ENCODE data around the gene CFAP53. TPM values are rescaled to one million over a fixed set of nuclear protein-coding genes. Genes with fewer than 3 reads are reported as not detected.

The CFAP53 gene
- total RNA-seq, 1 donor from 2014 or later: 0.65 TPM

- Mint-ChIP-seq H3K27me3 (ENCODE audit: low read depth) (no peaks in the 10 kb centered on the region), H3K9me3 (no peaks in the 10 kb centered on the region), H3K4me1 (peaks cover 22% of the 10 kb centered on the region), H3K4me3 (peak overlapping the region; percentile 96), H3K27ac (no peak overlapping the region), H3K36me3 (peaks cover 15% of the 10 kb centered on the region)
- peak in 1 of 2 experiments; percentile 27 for DNase-seq (ENCODE audit: low spot score in 2 of 2, unreplicated experiment in 2 of 2)
- TF ChIP-seq CTCF (IDR thresholded peaks at IDR 0.05; ENCODE audit: unreplicated experiment): no peak
Observed at GRCh38 chr18:50285631-50286321, 19.5 kb upstream of the CFAP53 start.

DNA sequence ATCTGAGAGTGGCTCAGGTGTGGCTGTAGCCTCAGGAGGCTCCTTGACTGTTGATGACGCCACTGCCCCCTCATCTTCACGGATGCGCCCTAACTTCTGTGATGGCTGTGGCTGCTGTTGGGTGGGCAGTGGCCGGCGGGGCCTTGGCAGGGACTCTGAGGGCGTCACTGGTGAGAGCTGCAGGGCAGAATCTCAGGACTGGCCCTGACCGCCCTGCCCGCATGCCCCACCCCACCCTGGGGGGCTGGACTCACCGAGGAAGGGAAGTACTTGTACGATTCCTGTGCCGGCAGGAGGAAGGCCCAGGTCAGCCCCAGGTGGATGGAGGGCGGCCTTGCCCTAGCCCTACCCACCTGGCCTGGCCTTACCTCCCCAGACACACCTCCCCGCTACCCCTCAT, 18.8 kb upstream of the CFAP53 start:
- Mint-ChIP-seq H3K4me3 (peak overlapping the region; percentile 8), H3K36me3 (peaks cover 15% of the 10 kb centered on the region), H3K27me3 (ENCODE audit: low read depth) (no peaks in the 10 kb centered on the region), H3K27ac (no peak overlapping the region), H3K4me1 (peaks cover 29% of the 10 kb centered on the region), H3K9me3 (no peaks in the 10 kb centered on the region)
- TF ChIP-seq CTCF (IDR thresholded peaks at IDR 0.05; ENCODE audit: unreplicated experiment): no peak
- DNase-seq (ENCODE audit: low spot score in 2 of 2, unreplicated experiment in 2 of 2): peak in 1 of 2 experiments; percentile 27

DNA sequence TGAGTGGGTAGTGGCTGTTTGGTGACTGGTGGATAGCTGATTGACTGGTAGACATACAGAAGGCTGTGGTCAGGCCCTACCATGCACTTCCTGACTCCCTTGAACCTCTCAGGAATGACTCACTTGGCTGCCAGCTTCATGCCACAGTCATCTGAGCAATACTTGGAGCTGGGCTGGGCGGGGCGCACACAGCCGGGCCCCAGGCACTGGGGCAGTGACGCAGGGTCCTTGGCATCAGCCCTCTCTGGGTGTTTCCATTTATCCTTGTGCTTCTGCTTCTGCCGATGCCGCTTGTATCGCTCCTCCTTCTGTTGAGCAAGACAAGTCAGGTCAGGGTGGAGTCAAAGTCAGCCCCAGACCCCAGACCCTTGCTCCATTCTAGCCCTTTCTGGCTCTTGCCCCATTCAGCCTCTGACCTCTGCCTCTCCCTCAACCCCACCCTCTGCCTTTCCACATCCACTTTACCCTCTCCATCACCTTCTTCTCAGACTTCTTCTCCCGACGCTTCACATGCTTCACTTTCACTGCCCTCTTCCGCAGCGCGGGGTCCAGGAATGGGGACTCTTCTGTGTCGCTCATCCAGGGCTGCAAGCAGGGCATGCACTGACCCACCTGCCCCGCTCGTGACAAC, 18.1 kb upstream of the CFAP53 start:
- Mint-ChIP-seq H3K4me3 (peak overlapping the region; percentile 37), H3K27ac (no peak overlapping the region), H3K9me3 (no peaks in the 10 kb centered on the region), H3K27me3 (ENCODE audit: low read depth) (no peaks in the 10 kb centered on the region), H3K4me1 (peaks cover 30% of the 10 kb centered on the region), H3K36me3 (peaks cover 15% of the 10 kb centered on the region)
- TF ChIP-seq CTCF (IDR thresholded peaks at IDR 0.05; ENCODE audit: unreplicated experiment): no peak
- DNase-seq (ENCODE audit: low spot score in 2 of 2, unreplicated experiment in 2 of 2): peak in 1 of 2 experiments; percentile 29

GRCh38 chr18:50283469-50284209, 17.3 kb upstream of the CFAP53 start:
- peaks cover 22% of the 10 kb centered on the region for H3K36me3 Mint-ChIP-seq
- no peak for TF ChIP-seq CTCF (IDR thresholded peaks at IDR 0.05; ENCODE audit: unreplicated experiment)
- H3K27me3 Mint-ChIP-seq (ENCODE audit: low read depth): no peaks in the 10 kb centered on the region
- H3K4me1 Mint-ChIP-seq: peaks cover 32% of the 10 kb centered on the region
- H3K4me3 Mint-ChIP-seq: peak overlapping the region; percentile 94
- no peaks in the 10 kb centered on the region for H3K9me3 Mint-ChIP-seq
- peak in 1 of 2 experiments; percentile 34 for DNase-seq (ENCODE audit: low spot score in 2 of 2, unreplicated experiment in 2 of 2)
- no peak overlapping the region for H3K27ac Mint-ChIP-seq

DNA sequence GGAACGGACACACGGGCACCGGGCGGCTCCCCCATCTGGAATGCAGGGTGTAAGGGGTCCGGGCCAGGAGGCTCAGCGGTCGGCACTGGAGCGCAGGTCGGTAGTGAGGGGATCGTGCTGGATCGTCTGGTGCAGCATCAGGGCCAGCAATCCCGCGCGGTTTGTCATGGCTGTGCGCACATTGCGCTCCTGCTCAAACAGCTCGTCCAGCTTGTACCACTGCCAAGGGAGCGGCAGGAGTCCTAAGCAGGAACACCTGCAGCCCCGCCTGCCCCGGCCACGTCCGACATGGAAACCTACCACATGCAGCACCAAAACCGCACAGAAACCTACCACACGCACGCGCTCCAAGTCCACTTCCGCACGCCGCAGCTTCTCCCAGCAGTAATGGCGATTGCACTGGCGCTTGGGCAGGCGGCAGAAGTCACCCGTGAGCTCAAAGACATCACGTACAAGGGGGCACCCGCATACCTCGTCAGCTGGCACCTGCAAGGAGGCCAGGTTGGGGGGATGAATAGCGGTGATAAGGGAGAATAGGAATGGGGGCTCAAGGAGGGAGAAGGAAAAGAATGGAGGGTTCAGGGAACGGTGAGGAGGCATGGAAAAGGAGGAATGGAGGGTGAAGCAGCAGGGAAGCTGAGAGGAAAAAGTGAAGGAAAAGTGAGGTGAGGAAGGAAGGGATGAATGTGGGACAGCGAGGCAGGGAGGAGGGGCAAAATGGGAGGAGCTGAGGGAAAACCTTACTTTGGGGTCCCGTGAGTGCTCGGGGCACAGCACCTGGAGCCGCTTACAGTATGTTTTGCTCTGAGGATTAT, 16.4 kb upstream of the CFAP53 start:
- Mint-ChIP-seq H3K27me3 (ENCODE audit: low read depth) (no peaks in the 10 kb centered on the region), H3K4me1 (peaks cover 32% of the 10 kb centered on the region), H3K4me3 (peak overlapping the region; percentile 94), H3K27ac (peak overlapping the region; percentile 10), H3K36me3 (peaks cover 22% of the 10 kb centered on the region), H3K9me3 (no peaks in the 10 kb centered on the region)
- no peak for TF ChIP-seq CTCF (IDR thresholded peaks at IDR 0.05; ENCODE audit: unreplicated experiment)
- DNase-seq (ENCODE audit: low spot score in 2 of 2, unreplicated experiment in 2 of 2): peak in 1 of 2 experiments; percentile 38

All from mesothelial cell of epicardium (in vitro differentiated cells).